Measurements from ENCODE around the gene LY6G6F.

LY6G6F gene

GRCh38 chr6:31737991-31738979 lies 31.6 kb downstream of the LY6G6F start:
- H3K4me1 ChIP-seq (ENCODE audit: control insufficient read depth in 5 of 5, insufficient read depth in 5 of 5, low read length in 5 of 5): peaks cover 9 to 84% (median 64%) of the 10 kb centered on the region in 5 donors
- H3K9ac ChIP-seq (ENCODE audit: low read length in 5 of 5): peak overlapping the region in 4 of 5 donors; percentile 21 to 48 (median 34)
- H3K9me3 ChIP-seq (ENCODE audit: control insufficient read depth in 5 of 5, low read length in 5 of 5): no peaks in the 10 kb centered on the region
- peak overlapping the region; percentile 100 for H3K27ac ChIP-seq (ENCODE audit: low read depth, low read length)
- peaks cover 0 to 13% (median 10%) of the 10 kb centered on the region in 5 donors for H3K36me3 ChIP-seq (ENCODE audit: control insufficient read depth in 5 of 5, insufficient read depth in 5 of 5, low read length in 5 of 5)
- no peaks in the 10 kb centered on the region for H3K27me3 ChIP-seq (ENCODE audit: control insufficient read depth in 5 of 5, insufficient read depth in 4 of 5, low read length in 5 of 5)
- H3K4me3 ChIP-seq (ENCODE audit: low read depth in 1 of 5, low read length in 5 of 5): peak overlapping the region in 4 of 5 donors; percentile 19 to 97 (median 32)

- H3K9ac ChIP-seq (ENCODE audit: low read length in 5 of 5): peak within 1 kb of the TSS; percentile 68 to 86 (median 76)
- no peaks in the 10 kb centered on the region for H3K27me3 ChIP-seq (ENCODE audit: control insufficient read depth in 5 of 5, insufficient read depth in 4 of 5, low read length in 5 of 5)
- peak within 1 kb of the TSS; percentile 80 to 94 (median 85) for H3K4me3 ChIP-seq (ENCODE audit: low read depth in 1 of 5, low read length in 5 of 5)
- peaks cover 4 to 68% (median 49%) of the 10 kb centered on the region in 5 donors for H3K4me1 ChIP-seq (ENCODE audit: control insufficient read depth in 5 of 5, insufficient read depth in 5 of 5, low read length in 5 of 5)
- H3K36me3 ChIP-seq (ENCODE audit: control insufficient read depth in 5 of 5, insufficient read depth in 5 of 5, low read length in 5 of 5): no peaks in the 10 kb centered on the region
- H3K27ac ChIP-seq (ENCODE audit: low read depth, low read length): peak within 1 kb of the TSS; percentile 49
- no peaks in the 10 kb centered on the region for H3K9me3 ChIP-seq (ENCODE audit: control insufficient read depth in 5 of 5, low read length in 5 of 5)
Observed at GRCh38 chr6:31739639-31740396, 33.2 kb downstream of the LY6G6F start, which contains the start of gene MSH5. Gene MSH5, plus strand, starts transcription at chr6:31740005. Its CDS starts 462 bp downstream, at chr6:31740467.

- Histone ChIP-seq H3K4me3 (ENCODE audit: low read depth in 1 of 5, low read length in 5 of 5) (peak overlapping the region; percentile 80 to 94 (median 85)), H3K4me1 (ENCODE audit: control insufficient read depth in 5 of 5, insufficient read depth in 5 of 5, low read length in 5 of 5) (peaks cover 4 to 60% (median 41%) of the 10 kb centered on the region in 5 donors), H3K9ac (ENCODE audit: low read length in 5 of 5) (peak overlapping the region; percentile 68 to 86 (median 76)), H3K9me3 (ENCODE audit: control insufficient read depth in 5 of 5, low read length in 5 of 5) (no peaks in the 10 kb centered on the region), H3K27ac (ENCODE audit: low read depth, low read length) (peak overlapping the region; percentile 49), H3K36me3 (ENCODE audit: control insufficient read depth in 5 of 5, insufficient read depth in 5 of 5, low read length in 5 of 5) (no peaks in the 10 kb centered on the region), H3K27me3 (ENCODE audit: control insufficient read depth in 5 of 5, insufficient read depth in 4 of 5, low read length in 5 of 5) (no peaks in the 10 kb centered on the region)
Observed at GRCh38 chr6:31740397-31741223, 33.9 kb downstream of the LY6G6F start.

- H3K27ac ChIP-seq (ENCODE audit: low read depth, low read length): peak overlapping the region; percentile 63
- no peaks in the 10 kb centered on the region for H3K9me3 ChIP-seq (ENCODE audit: control insufficient read depth in 5 of 5, low read length in 5 of 5)
- no peak overlapping the region for H3K9ac ChIP-seq (ENCODE audit: low read length in 5 of 5)
Observed at GRCh38 chr6:31741815-31742214, 35.1 kb downstream of the LY6G6F start.

DNA sequence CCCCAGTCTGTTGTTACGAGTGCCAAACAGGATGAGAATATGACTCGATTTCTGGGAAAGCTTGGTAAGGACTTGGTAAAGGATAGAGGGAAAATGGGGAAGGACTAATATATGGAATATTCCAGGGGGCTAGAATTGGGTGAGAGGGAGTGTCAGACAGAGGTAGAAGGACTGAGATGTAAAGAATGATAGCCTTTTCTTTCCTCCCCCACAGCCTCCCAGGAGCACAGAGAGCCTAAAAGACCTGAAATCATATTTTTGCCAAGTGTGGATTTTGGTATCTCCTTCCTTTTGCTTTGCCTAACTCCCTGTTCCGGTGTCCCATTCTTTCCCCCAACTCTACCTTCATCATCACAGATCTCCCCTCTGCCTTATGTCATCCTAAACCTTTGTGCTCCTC lies 36.2 kb downstream of the LY6G6F start:
- H3K4me3 ChIP-seq (ENCODE audit: low read depth in 1 of 5, low read length in 5 of 5): no peak overlapping the region
- no peaks in the 10 kb centered on the region for H3K27me3 ChIP-seq (ENCODE audit: control insufficient read depth in 5 of 5, insufficient read depth in 4 of 5, low read length in 5 of 5)
- no peaks in the 10 kb centered on the region for H3K9me3 ChIP-seq (ENCODE audit: control insufficient read depth in 5 of 5, low read length in 5 of 5)
- H3K4me1 ChIP-seq (ENCODE audit: control insufficient read depth in 5 of 5, insufficient read depth in 5 of 5, low read length in 5 of 5): peaks cover 8 to 52% (median 36%) of the 10 kb centered on the region in 5 donors
- H3K27ac ChIP-seq (ENCODE audit: low read depth, low read length): peak overlapping the region; percentile 63
- H3K9ac ChIP-seq (ENCODE audit: low read length in 5 of 5): no peak overlapping the region
- peaks cover 0 to 3% (median 0%) of the 10 kb centered on the region in 5 donors for H3K36me3 ChIP-seq (ENCODE audit: control insufficient read depth in 5 of 5, insufficient read depth in 5 of 5, low read length in 5 of 5)

More at GRCh38 chr6:31741815-31742214, 35.1 kb downstream of the LY6G6F start:
- H3K36me3 ChIP-seq (ENCODE audit: control insufficient read depth in 5 of 5, insufficient read depth in 5 of 5, low read length in 5 of 5): no peaks in the 10 kb centered on the region
- peaks cover 4 to 54% (median 37%) of the 10 kb centered on the region in 5 donors for H3K4me1 ChIP-seq (ENCODE audit: control insufficient read depth in 5 of 5, insufficient read depth in 5 of 5, low read length in 5 of 5)
- H3K4me3 ChIP-seq (ENCODE audit: low read depth in 1 of 5, low read length in 5 of 5): no peak overlapping the region
- H3K27me3 ChIP-seq (ENCODE audit: control insufficient read depth in 5 of 5, insufficient read depth in 4 of 5, low read length in 5 of 5): no peaks in the 10 kb centered on the region

GRCh38 chr6:31744422-31744821 lies 37.8 kb downstream of the LY6G6F start:
- Histone ChIP-seq H3K27me3 (ENCODE audit: control insufficient read depth in 5 of 5, insufficient read depth in 4 of 5, low read length in 5 of 5) (no peaks in the 10 kb centered on the region), H3K36me3 (ENCODE audit: control insufficient read depth in 5 of 5, insufficient read depth in 5 of 5, low read length in 5 of 5) (peaks cover 0 to 3% (median 0%) of the 10 kb centered on the region in 5 donors), H3K9ac (ENCODE audit: low read length in 5 of 5) (no peak overlapping the region), H3K4me3 (ENCODE audit: low read depth in 1 of 5, low read length in 5 of 5) (no peak overlapping the region), H3K4me1 (ENCODE audit: control insufficient read depth in 5 of 5, insufficient read depth in 5 of 5, low read length in 5 of 5) (peaks cover 5 to 40% (median 28%) of the 10 kb centered on the region in 5 donors), H3K9me3 (ENCODE audit: control insufficient read depth in 5 of 5, low read length in 5 of 5) (no peaks in the 10 kb centered on the region), H3K27ac (ENCODE audit: low read depth, low read length) (no peak overlapping the region)

DNA sequence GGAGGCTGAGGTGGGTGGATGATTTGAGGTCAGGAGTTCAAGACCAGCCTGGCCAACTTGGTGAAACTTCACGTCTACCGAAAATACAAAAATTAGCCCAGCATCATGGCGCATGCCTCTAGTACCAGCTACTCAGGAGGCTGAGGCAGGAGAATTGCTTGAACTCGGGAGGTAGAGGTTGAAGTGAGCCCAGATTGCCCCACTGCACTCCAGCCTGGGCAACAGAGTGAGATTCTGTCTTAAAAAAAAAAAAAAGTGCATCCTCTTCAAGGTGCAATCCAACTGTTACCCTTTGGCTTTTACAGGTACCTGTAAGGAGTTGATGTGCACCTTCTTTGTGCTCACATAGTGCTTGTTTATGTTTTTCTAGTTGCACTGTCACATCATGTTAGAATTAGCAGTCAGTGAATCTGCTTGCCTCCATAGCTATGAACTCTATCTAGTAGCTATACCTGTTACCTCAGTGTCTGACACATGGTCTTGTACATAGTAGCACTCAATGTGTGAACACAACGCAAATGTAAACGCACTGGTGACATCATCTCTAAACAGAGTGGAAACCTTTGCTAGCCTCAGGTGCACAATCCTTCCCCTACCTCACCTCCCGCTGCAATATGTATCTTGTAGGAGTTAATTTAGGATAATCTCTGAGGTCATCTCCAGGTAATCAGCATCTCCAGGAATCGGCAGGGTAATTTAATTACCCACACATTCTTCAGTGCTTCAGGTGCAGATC lies 42.8 kb downstream of the LY6G6F start:
- Histone ChIP-seq H3K9ac (ENCODE audit: low read length in 5 of 5) (no peak overlapping the region), H3K4me1 (ENCODE audit: control insufficient read depth in 5 of 5, insufficient read depth in 5 of 5, low read length in 5 of 5) (peaks cover 5 to 14% (median 8%) of the 10 kb centered on the region in 5 donors), H3K4me3 (ENCODE audit: low read depth in 1 of 5, low read length in 5 of 5) (no peak overlapping the region), H3K27ac (ENCODE audit: low read depth, low read length) (no peak overlapping the region), H3K27me3 (ENCODE audit: control insufficient read depth in 5 of 5, insufficient read depth in 4 of 5, low read length in 5 of 5) (no peaks in the 10 kb centered on the region), H3K9me3 (ENCODE audit: control insufficient read depth in 5 of 5, low read length in 5 of 5) (no peaks in the 10 kb centered on the region), H3K36me3 (ENCODE audit: control insufficient read depth in 5 of 5, insufficient read depth in 5 of 5, low read length in 5 of 5) (peaks cover 0 to 3% (median 0%) of the 10 kb centered on the region in 5 donors)

DNA sequence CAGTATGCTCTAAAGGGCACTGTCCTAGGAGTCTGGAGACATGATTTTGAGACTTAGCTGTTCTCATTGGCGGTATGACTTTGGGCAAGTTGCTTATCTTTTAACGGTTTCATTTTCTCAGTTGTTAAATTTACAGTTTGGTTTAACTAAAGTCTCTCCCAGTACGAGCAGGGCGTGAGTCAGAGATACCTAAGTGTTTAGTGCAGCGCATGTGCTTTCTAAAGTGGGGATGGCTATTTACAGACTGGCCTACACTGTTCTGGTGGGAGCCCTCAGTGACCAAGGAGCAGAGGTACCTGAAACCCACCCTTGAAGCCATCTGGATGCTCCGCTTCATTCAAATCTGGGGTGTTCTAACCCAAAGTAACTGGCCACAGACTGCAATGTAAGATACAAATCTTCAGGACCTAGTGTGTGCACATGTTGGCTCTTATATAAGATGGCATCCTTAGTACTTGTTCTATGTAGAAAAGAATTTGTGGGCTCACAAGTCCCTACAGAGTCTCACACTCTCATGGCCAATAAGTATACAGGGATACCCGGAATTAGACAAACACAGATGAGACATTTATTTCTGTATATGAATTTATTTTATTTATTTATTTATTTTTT lies 43.9 kb downstream of the LY6G6F start:
- Histone ChIP-seq H3K27ac (ENCODE audit: low read depth, low read length) (no peak overlapping the region), H3K9me3 (ENCODE audit: control insufficient read depth in 5 of 5, low read length in 5 of 5) (no peaks in the 10 kb centered on the region), H3K4me1 (ENCODE audit: control insufficient read depth in 5 of 5, insufficient read depth in 5 of 5, low read length in 5 of 5) (peaks cover 5 to 14% (median 8%) of the 10 kb centered on the region in 5 donors), H3K36me3 (ENCODE audit: control insufficient read depth in 5 of 5, insufficient read depth in 5 of 5, low read length in 5 of 5) (peaks cover 0 to 3% (median 0%) of the 10 kb centered on the region in 5 donors), H3K9ac (ENCODE audit: low read length in 5 of 5) (no peak overlapping the region), H3K27me3 (ENCODE audit: control insufficient read depth in 5 of 5, insufficient read depth in 4 of 5, low read length in 5 of 5) (no peaks in the 10 kb centered on the region), H3K4me3 (ENCODE audit: low read depth in 1 of 5, low read length in 5 of 5) (no peak overlapping the region)

Data from subcutaneous abdominal adipose tissue (tissue), 5 donors.